VCaP (cell line): ENCODE results near the gene UROC1.

ENCODE experiments used
- H3K27ac ChIP-seq: fragments of 450-650 bp; 2 replicates; pipeline ENCODE4 v1.5.1; 2017
- TF ChIP-seq, protein P1 (sequence below): fragments of 450-650 bp; conservative IDR thresholded peaks from 2 replicates; pipeline ENCODE4 v1.5.1; 2017; ENCODE audit warnings: mild to moderate bottlenecking, moderate library complexity

Gene UROC1

DNA sequence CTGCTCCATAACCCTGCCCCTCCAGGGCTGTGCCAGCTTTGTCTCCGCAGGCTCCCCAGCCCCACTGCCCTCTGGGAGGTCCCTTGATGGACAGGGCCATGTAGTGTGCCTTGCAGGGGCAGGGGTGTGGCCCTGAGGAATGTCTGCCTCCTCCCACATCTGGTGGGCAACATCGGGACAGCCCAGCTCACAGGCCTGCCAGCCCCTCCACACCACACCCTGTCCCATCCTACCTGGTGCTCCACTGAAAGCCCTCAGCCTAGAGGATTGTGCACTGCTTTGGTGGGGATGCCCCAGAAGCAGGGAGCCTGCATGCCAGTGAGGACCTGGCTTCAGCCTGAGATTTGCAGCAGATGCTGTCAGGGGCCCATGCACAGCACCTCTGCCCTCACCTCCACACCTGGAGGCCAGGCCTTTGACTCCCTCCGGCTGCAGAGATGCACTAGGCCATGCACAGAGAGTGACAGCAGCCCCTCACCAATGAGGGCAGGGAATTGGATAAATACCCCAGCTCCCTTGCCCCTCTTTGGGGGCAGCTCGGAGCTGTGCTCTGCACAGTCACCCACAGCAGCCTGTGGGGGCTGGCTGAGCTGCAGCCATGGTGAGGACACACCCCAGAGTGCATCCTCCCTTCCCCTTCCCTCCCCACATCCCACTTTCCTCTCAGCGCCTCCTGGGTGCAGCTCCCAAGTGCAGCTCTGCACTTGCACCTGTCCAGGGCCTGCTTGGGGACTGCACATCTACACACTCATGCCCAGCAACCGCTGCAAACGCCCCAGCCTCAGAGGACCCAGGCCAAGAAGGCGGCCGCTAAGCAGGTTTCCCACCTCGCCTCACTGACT lies 38.4 kb upstream of the UROC1 start:
- no peak overlapping the region for H3K27ac ChIP-seq
- TF ChIP-seq, protein P1, sequence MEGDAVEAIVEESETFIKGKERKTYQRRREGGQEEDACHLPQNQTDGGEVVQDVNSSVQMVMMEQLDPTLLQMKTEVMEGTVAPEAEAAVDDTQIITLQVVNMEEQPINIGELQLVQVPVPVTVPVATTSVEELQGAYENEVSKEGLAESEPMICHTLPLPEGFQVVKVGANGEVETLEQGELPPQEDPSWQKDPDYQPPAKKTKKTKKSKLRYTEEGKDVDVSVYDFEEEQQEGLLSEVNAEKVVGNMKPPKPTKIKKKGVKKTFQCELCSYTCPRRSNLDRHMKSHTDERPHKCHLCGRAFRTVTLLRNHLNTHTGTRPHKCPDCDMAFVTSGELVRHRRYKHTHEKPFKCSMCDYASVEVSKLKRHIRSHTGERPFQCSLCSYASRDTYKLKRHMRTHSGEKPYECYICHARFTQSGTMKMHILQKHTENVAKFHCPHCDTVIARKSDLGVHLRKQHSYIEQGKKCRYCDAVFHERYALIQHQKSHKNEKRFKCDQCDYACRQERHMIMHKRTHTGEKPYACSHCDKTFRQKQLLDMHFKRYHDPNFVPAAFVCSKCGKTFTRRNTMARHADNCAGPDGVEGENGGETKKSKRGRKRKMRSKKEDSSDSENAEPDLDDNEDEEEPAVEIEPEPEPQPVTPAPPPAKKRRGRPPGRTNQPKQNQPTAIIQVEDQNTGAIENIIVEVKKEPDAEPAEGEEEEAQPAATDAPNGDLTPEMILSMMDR, result no peak

GRCh38 chr3:126554560-126555525 lies 37.3 kb upstream of the UROC1 start:
- H3K27ac ChIP-seq, result no peak overlapping the region
- TF ChIP-seq, protein P1, result no peak

- TF ChIP-seq, protein P1, result no peak
Observed at GRCh38 chr3:126553284-126554084, 35.9 kb upstream of the UROC1 start.

DNA sequence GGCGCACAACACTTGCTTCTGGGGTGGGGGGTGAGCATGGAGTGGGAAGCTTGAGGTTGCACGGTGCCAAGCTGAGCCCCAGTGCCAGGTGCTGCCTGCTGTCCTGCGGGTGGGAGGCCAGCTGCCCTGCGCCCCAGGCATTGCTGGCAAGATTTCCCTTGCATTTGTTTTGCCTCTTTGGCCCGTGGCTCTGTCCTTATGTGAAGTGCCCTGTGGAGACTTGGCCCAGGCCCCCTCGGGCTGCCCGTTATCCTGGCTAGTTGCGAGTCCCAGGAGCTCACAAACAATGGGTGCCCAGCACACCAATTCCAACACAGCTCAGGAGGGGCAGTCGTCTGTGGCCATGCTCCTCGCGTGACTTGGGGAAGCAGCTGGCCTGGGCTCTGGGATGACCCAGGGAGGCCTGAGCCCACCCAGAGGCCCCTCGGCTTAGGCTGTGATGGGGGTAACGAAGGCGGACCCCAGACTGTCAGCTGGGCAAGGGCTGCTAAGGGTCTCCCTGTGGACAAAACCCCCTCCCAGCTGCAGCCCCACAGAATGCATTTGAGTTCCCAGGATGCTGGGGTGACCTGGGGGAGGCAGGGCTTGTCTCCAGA lies 35.2 kb upstream of the UROC1 start:
- TF ChIP-seq, protein P1, result no peak
- no peak overlapping the region for H3K27ac ChIP-seq

More at GRCh38 chr3:126553284-126554084, 35.9 kb upstream of the UROC1 start:
- no peak overlapping the region for H3K27ac ChIP-seq

DNA sequence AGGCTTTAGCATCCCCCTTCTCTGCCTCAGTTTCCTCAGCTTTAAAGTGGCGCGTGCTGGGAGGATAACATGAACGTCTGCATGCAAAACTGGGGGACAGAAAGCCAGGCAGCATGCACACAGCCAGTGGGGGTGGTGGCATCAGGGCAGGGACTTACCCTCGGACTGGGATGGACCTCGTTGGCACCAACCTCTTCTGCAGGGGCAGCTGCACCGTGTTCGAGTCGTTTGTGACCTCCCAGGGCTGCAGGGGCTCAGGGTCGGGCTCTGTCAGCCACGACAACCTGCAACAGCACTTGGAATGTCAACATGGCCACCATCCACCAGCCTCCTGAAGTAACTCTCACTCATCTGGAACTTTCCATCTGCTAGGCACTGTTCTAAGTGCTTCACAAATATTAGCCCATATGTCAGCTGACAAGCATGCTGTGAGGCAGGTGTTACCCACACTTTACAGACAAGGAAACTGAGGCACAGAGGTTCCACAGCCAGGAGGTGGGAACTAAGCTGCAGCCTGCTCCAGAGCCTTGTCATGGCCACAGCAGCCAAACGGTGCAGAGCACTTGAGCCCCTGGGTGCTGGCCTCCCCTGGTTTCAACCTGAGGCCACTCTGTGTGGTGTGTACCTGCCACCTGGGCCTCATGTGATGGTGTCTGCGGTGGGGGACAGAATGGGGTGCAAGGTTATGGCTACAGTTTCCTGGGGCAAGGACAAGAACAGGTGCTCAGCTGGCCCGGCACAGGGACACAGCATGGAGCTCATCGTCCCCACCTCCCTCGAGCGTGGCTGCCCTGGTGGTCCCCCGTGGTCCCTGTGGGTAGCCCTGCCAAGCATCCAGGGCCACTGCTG lies 34.5 kb upstream of the UROC1 start:
- TF ChIP-seq, protein P1, result no peak
- H3K27ac ChIP-seq, result no peak overlapping the region

DNA sequence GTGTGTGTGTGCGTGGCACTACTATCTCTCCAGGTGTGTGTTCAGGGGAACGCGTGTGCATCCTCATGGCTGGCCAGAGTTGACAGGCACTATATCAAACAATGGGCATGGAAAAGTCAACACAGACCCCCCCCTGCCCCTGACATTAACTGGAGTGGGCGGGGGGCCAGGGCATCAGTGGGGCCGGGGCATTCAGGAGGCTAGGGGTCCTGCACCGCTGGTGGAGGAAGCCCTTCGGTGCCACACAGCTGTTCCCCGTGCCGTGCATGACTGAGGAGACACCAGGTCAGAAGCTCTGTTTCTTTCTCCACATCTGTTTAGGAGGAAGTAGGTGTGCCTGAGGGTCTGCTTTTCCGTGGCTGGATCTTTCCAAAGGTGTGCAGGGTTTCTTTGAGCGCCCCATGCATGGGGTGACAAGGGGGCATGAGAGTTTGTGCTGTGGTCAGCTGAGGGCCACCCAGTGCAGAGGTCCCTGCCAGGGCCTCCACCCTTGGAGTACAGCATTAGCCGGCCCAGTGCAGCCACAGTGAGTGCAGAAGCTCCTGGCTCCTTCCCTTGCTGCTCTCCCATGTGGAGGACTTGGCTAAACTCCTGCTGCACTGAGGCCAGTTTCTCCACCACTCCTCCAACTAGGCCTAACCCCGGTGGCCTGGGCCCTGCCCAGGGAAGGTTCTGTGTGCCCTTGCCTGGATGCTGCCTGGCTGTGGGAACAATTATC lies 33.7 kb upstream of the UROC1 start:
- TF ChIP-seq, protein P1, result no peak
- H3K27ac ChIP-seq, result no peak overlapping the region
